Measurements from ENCODE around the gene DHRS7. TPM values are rescaled to one million over a fixed set of nuclear protein-coding genes. Genes with fewer than 3 reads are reported as not detected.

The DHRS7 gene
- total and polyA plus RNA-seq, 12 donors = 24.5 to 73.9 (median 33.1) TPM

DNA sequence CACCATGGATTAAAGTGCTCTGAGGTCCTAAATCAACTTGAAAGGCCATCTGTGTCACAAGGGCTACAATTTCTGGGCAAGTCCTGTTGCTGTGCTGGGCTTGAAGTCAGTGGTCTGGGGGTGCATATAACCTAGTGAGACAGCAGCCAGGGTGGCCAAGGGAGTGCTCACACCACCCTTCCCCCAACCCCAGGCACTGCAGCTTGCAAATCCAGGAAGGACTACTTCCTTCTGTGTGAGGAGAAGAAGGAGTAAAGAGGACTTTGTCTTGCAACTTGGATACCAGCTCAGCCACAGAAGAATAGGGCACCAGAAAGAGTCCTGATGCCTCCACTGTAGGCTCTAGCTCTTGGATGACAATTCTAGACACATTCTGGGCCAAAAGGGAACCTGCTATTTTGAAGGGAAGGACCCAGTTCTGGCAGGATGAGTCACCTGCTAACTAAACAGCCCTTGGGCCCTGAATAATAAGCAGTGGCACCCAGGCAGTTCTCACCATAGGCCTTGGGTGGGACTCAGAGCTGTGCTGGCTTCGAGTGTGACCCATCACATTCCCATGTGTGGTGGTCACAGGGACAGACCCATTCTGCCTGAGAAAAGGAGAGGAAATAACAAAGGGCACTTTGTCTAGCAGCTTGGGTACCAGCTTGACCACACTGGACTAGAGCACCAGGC, 32.6 kb upstream of the DHRS7 start:
- Histone ChIP-seq H3K9me3 (peaks cover 0 to 30% (median 13%) of the 10 kb centered on the region in 11 donors), H3K27ac (no peak overlapping the region), H3K27me3 (no peaks in the 10 kb centered on the region), H3K4me1 (peaks cover 0 to 6% (median 0%) of the 10 kb centered on the region in 9 donors), H3K36me3 (no peaks in the 10 kb centered on the region), H3K4me3 (no peak overlapping the region)
- ATAC-seq (no peak), DNase-seq (no peak)
- intact Hi-C loops (cut with DNase I) = loop anchor here in 7 of 10 donors (5.0 to 10.0 kb wide), 7 partner anchors 127 to 367 kb away; partner anchors contain the start of gene C14orf39 (in 1 of the 7)
- WGBS, 2 donors = 67 to 71% methylated on average over 1 of the region's 1 CpG
- TF ChIP-seq, protein P1, sequence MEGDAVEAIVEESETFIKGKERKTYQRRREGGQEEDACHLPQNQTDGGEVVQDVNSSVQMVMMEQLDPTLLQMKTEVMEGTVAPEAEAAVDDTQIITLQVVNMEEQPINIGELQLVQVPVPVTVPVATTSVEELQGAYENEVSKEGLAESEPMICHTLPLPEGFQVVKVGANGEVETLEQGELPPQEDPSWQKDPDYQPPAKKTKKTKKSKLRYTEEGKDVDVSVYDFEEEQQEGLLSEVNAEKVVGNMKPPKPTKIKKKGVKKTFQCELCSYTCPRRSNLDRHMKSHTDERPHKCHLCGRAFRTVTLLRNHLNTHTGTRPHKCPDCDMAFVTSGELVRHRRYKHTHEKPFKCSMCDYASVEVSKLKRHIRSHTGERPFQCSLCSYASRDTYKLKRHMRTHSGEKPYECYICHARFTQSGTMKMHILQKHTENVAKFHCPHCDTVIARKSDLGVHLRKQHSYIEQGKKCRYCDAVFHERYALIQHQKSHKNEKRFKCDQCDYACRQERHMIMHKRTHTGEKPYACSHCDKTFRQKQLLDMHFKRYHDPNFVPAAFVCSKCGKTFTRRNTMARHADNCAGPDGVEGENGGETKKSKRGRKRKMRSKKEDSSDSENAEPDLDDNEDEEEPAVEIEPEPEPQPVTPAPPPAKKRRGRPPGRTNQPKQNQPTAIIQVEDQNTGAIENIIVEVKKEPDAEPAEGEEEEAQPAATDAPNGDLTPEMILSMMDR (IDR thresholded peaks at IDR 0.05) = no peak

DNA sequence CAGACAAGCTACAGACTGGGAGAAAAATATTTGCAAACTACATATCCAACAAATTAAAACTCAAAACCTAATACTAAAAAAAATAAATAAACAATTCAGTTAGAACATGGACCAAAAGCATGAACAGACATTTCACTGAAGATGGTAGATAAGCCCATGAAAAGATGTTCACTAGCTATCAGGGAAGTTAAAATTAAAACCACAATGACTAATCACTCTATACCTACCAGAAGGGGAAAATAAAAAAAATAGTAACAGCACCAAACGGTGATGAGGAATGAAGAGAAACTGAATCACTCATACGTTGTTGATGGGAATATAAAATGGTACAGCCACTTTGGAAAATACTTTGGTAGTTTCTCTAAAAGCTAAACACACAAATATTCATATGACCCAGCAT, 31.1 kb upstream of the DHRS7 start:
- TF ChIP-seq, protein P1 (IDR thresholded peaks at IDR 0.05) = no peak
- H3K27me3 ChIP-seq = no peaks in the 10 kb centered on the region
- no peak overlapping the region for H3K27ac ChIP-seq
- no peak overlapping the region for H3K4me3 ChIP-seq
- peaks cover 0 to 27% (median 11%) of the 10 kb centered on the region in 11 donors for H3K9me3 ChIP-seq
- WGBS, 2 donors = 56 to 71% methylated on average over 2 of the region's 2 CpGs
- H3K36me3 ChIP-seq = no peaks in the 10 kb centered on the region
- ATAC-seq = no peak
- intact Hi-C loops (cut with DNase I) = loop anchor here in 7 of 10 donors (5.0 to 10.0 kb wide), 7 partner anchors 129 to 369 kb away; partner anchors contain the start of gene C14orf39 (in 1 of the 7)
- DNase-seq = no peak
- H3K4me1 ChIP-seq = peaks cover 0 to 6% (median 0%) of the 10 kb centered on the region in 9 donors

DNA sequence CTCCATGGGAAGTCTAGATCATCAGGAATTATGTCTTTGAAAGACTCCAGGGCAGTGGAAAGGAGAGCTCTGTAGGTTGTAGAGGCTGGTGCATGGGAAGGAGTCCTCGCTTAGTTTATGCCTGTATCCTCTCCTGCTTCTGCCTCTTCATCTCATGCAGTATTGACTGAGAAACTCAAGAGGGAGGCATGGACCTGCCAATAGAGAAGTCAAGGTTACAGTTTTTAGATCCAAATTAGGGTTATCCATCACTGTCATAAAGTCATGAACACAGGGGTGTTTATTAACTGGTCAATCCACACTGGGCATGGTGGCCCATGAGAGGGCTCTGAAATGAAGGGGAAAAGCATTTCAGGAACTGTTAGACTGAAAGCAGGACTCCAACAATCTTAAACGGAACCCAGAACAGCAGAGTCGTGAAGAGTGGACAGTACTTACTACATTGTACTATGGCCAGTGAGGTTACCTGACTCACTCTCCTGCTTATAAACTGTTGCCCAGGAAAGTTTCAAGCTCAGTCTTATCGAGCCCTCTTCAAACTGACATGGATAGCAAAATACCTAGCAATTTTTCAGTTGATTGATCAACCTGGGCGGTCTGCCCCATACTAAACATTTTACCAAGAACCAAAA, 30.1 kb upstream of the DHRS7 start:
- 85 to 91% methylated on average over 5 of the region's 5 CpGs for WGBS, 2 donors
- ATAC-seq (peak in 5 of 8 donors; percentile 34 to 63 (median 52)), DNase-seq (no peak)
- H3K27ac ChIP-seq = no peak overlapping the region
- peaks cover 0 to 19% (median 8%) of the 10 kb centered on the region in 11 donors for H3K9me3 ChIP-seq
- peaks cover 0 to 6% (median 0%) of the 10 kb centered on the region in 9 donors for H3K4me1 ChIP-seq
- H3K4me3 ChIP-seq = no peak overlapping the region
- no peaks in the 10 kb centered on the region for H3K27me3 ChIP-seq
- intact Hi-C loops (cut with DNase I) = loop anchor here in 7 of 10 donors (5.0 to 10.0 kb wide), 7 partner anchors 130 to 370 kb away; partner anchors contain the start of gene C14orf39 (in 1 of the 7)
- H3K36me3 ChIP-seq = no peaks in the 10 kb centered on the region
- TF ChIP-seq, protein P1 (IDR thresholded peaks at IDR 0.05) = peak in 7 of 9 donors; percentile 15 to 52 (median 47)

DNA sequence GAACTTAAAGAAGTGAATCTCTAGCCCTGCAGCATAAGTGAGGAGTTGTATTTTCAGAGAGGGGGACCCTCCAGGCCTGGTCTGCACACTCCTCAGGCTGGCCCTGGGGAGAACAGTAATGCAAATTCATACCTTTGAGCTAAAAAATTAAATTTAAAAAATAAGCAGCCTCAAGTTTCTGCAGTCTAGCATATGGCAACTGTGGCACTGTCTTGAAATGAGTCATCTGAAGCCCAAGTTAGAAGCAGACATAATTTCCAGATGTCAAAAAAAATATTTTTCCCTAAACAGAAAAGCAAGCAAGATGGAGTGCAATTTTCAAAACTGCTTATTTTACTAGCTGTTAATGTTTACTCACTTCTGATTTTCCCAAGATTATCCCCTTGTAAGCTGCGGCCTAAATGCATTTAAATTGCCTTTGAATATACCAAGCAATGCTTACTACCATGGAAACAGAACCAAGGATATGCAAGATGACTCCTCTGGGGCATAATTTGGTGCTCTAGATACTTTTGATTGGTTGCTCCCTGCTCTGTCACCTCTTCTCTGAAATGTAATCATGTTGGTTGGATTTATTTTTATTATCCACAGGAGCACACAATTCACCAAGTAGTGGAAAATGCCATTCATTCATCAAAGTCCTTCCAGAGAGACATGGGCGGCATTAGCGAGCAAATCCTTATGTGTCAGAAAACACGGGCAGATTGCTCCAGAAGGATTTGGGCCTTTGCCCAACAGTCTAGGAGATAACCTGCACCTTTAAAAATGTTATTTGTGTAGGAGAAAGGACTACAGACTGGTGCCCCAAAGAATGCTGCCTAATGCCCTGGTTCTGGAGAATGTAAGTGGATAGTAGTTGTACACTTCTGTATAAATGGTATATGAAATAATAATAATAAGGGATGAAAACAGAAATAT, 25.0 kb upstream of the DHRS7 start:
- H3K27ac ChIP-seq = no peak overlapping the region
- intact Hi-C loops (cut with DNase I) = loop anchor here in 8 of 10 donors (5.0 to 10.0 kb wide), 10 partner anchors 125 to 678 kb away; partner anchors contain the start of gene C14orf39 (in 1 of the 8)
- H3K9me3 ChIP-seq = no peaks in the 10 kb centered on the region
- H3K4me3 ChIP-seq = no peak overlapping the region
- no peaks in the 10 kb centered on the region for H3K36me3 ChIP-seq
- no peak for ATAC-seq
- DNase-seq = no peak
- WGBS, 2 donors = 85 to 88% methylated on average over 4 of the region's 4 CpGs
- H3K4me1 ChIP-seq = no peaks in the 10 kb centered on the region
- no peaks in the 10 kb centered on the region for H3K27me3 ChIP-seq
- TF ChIP-seq, protein P1 (IDR thresholded peaks at IDR 0.05) = no peak

Data from heart right ventricle (tissue), 16 donors.